ENCODE data around the gene LENG8. TPM values are rescaled to one million over a fixed set of nuclear protein-coding genes. Genes with fewer than 3 reads are reported as not detected.

The LENG8 gene
- total and polyA plus RNA-seq, 2 of the 8 experiments (the other 6 are each of a cell fraction or from before 2014, with no cell fraction given), result 62.2 to 108 TPM

- TF ChIP-seq EZH2 (IDR thresholded peaks at IDR 0.05; ENCODE audit: low read depth, low read length, severe bottlenecking) (no peak), POLR2A (IDR thresholded peaks at IDR 0.05; ENCODE audit: control extremely low read depth in 1 of 2, low read depth in 2 of 2, low read length in 2 of 2) (no peak)
Observed at GRCh38 chr19:54477650-54478049, 28.7 kb downstream of the LENG8 start (continued).

Data from H1 (cell line).